ENCODE measurements around the gene DRC7. TPM values are rescaled to one million over a fixed set of nuclear protein-coding genes. Genes with fewer than 3 reads are reported as not detected.

The DRC7 gene
- total RNA-seq = not detected
- long read RNA-seq = 0 reads

- DNase-seq = no peak
- intact Hi-C loops (cut with DNase I) = no loop called here
- peak; percentile 66 for ATAC-seq (ENCODE audit: poor library complexity)
Observed at GRCh38 chr16:57694725-57695679, at the start of gene DRC7. Gene DRC7 (plus strand): TSS chr16:57694806. CDS start chr16:57697950, 3,144 bp downstream.

- intact Hi-C loops (cut with DNase I) = loop anchor here (5.0 kb wide), 1 partner anchor 43 kb away; no protein-coding TSS in a partner anchor
- ATAC-seq (ENCODE audit: poor library complexity) = no peak
- no peak for DNase-seq
Observed at GRCh38 chr16:57645169-57645568, 49.4 kb upstream of the DRC7 start.

GRCh38 chr16:57645691-57646387 lies 48.8 kb upstream of the DRC7 start:
- intact Hi-C loops (cut with DNase I) = loop anchor here (5.0 kb wide), 1 partner anchor 44 kb away; no protein-coding TSS in a partner anchor
- peak; percentile 23 for ATAC-seq (ENCODE audit: poor library complexity)
- DNase-seq = peak; percentile 77

GRCh38 chr16:57646388-57647039 lies 48.1 kb upstream of the DRC7 start:
- intact Hi-C loops (cut with DNase I) = loop anchor here (5.0 kb wide), 1 partner anchor 44 kb away; no protein-coding TSS in a partner anchor
- no peak for DNase-seq
- peak; percentile 13 for ATAC-seq (ENCODE audit: poor library complexity)

GRCh38 chr16:57647136-57647875 lies 47.3 kb upstream of the DRC7 start:
- peak; percentile 4 for ATAC-seq (ENCODE audit: poor library complexity)
- intact Hi-C loops (cut with DNase I) = loop anchor here (5.0 kb wide), 1 partner anchor 45 kb away; no protein-coding TSS in a partner anchor
- DNase-seq = no peak

- intact Hi-C loops (cut with DNase I) = loop anchor here (5.0 kb wide), 1 partner anchor 46 kb away; no protein-coding TSS in a partner anchor
- ATAC-seq (ENCODE audit: poor library complexity) (no peak), DNase-seq (no peak)
Observed at GRCh38 chr16:57648125-57648524, 46.5 kb upstream of the DRC7 start.

GRCh38 chr16:57648581-57649442 lies 45.8 kb upstream of the DRC7 start:
- intact Hi-C loops (cut with DNase I) = loop anchor here (5.0 kb wide), 1 partner anchor 47 kb away; no protein-coding TSS in a partner anchor
- DNase-seq (peak; percentile 85), ATAC-seq (ENCODE audit: poor library complexity) (peak; percentile 81)

GRCh38 chr16:57649443-57649751 lies 45.2 kb upstream of the DRC7 start:
- intact Hi-C loops (cut with DNase I) = loop anchor here (5.0 kb wide), 1 partner anchor 47 kb away; no protein-coding TSS in a partner anchor
- ATAC-seq (ENCODE audit: poor library complexity) (no peak), DNase-seq (no peak)

- intact Hi-C loops (cut with DNase I) = loop anchor here (5.0 kb wide), 1 partner anchor 48 kb away; no protein-coding TSS in a partner anchor
- ATAC-seq (ENCODE audit: poor library complexity) (no peak), DNase-seq (no peak)
Observed at GRCh38 chr16:57649846-57650245, 44.8 kb upstream of the DRC7 start.

- intact Hi-C loops (cut with DNase I) = no loop called here
- ATAC-seq (ENCODE audit: poor library complexity) (no peak), DNase-seq (no peak)
Observed at GRCh38 chr16:57651344-57652333, 43.0 kb upstream of the DRC7 start.

- intact Hi-C loops (cut with DNase I) = no loop called here
- DNase-seq = no peak
Observed at GRCh38 chr16:57652695-57653471, 41.7 kb upstream of the DRC7 start.

GRCh38 chr16:57653936-57654335 lies 40.7 kb upstream of the DRC7 start:
- DNase-seq (no peak), ATAC-seq (ENCODE audit: poor library complexity) (no peak)
- intact Hi-C loops (cut with DNase I) = no loop called here

More at GRCh38 chr16:57652695-57653471, 41.7 kb upstream of the DRC7 start:
- ATAC-seq (ENCODE audit: poor library complexity) = no peak

- intact Hi-C loops (cut with DNase I) = no loop called here
- no peak for DNase-seq
- ATAC-seq (ENCODE audit: poor library complexity) = no peak
Observed at GRCh38 chr16:57656342-57656955, 38.2 kb upstream of the DRC7 start.

GRCh38 chr16:57657228-57657627 lies 37.4 kb upstream of the DRC7 start:
- intact Hi-C loops (cut with DNase I) = no loop called here
- ATAC-seq (ENCODE audit: poor library complexity) (no peak), DNase-seq (no peak)

All from Right ventricle myocardium superior (tissue), 1 donor.